HG03439 (cell line): ENCODE results near the gene CTSW.
"Not testable (repeated sequence)": the region's sequence is repeated elsewhere in the genome, so short reads cannot be mapped to it uniquely, and the experiment has no call there.

Source experiments
- ATAC-seq: cut with Tn5 transposase; IDR thresholded peaks from one replicate; pipeline ENCODE4 v1.9.1; 2021; ENCODE audit warnings: mild to moderate bottlenecking, moderate library complexity; ENCODE audit not compliant: unreplicated experiment

The CTSW gene

GRCh38 chr11:65879617-65880016 lies at the start of gene CTSW:
CTSW (plus strand) TSS chr11:65879837; CDS start chr11:65879855, 18 bp downstream.
- no peak for ATAC-seq

GRCh38 chr11:65832231-65832630 lies 47.4 kb upstream of the CTSW start:
- not testable (repeated sequence) for ATAC-seq

GRCh38 chr11:65833297-65834030 lies 46.2 kb upstream of the CTSW start, which contains the start of gene SNX32:
SNX32 (plus strand) TSS chr11:65833963; CDS start chr11:65834066, 103 bp downstream.
- ATAC-seq: peak; percentile 93

- ATAC-seq: no peak
Observed at GRCh38 chr11:65834202-65834601, 45.4 kb upstream of the CTSW start.

GRCh38 chr11:65842144-65842543 lies 37.5 kb upstream of the CTSW start:
- no peak for ATAC-seq

- ATAC-seq: no peak
Observed at GRCh38 chr11:65843811-65844210, 35.8 kb upstream of the CTSW start.

- no peak for ATAC-seq
Observed at GRCh38 chr11:65844231-65844872, 35.3 kb upstream of the CTSW start.

- ATAC-seq: no peak
Observed at GRCh38 chr11:65847746-65848145, 31.9 kb upstream of the CTSW start.

- ATAC-seq: not testable (repeated sequence)
Observed at GRCh38 chr11:65848693-65849092, 30.9 kb upstream of the CTSW start.

- no peak for ATAC-seq
Observed at GRCh38 chr11:65849366-65849765, 30.3 kb upstream of the CTSW start.

- no peak for ATAC-seq
Observed at GRCh38 chr11:65849771-65850216, 29.8 kb upstream of the CTSW start.

GRCh38 chr11:65850217-65851082 lies 29.2 kb upstream of the CTSW start:
- ATAC-seq: no peak

- no peak for ATAC-seq
Observed at GRCh38 chr11:65851083-65851579, 28.5 kb upstream of the CTSW start.

- no peak for ATAC-seq
Observed at GRCh38 chr11:65851811-65852507, 27.7 kb upstream of the CTSW start.

GRCh38 chr11:65852508-65853245 lies 27.0 kb upstream of the CTSW start:
- no peak for ATAC-seq

GRCh38 chr11:65853246-65853979 lies 26.2 kb upstream of the CTSW start:
- ATAC-seq: no peak

- ATAC-seq: no peak
Observed at GRCh38 chr11:65854161-65854592, 25.5 kb upstream of the CTSW start.

GRCh38 chr11:65854852-65855837 lies 24.5 kb upstream of the CTSW start:
- no peak for ATAC-seq
